Mucosa of stomach (tissue), 1 donor: ENCODE results near the gene FAM107A.
"Not testable (repeated sequence)": the region's sequence is repeated elsewhere in the genome, so short reads cannot be mapped to it uniquely, and the experiment has no call there.

Experiments
- H3K27me3 ChIP-seq: one replicate; pipeline ENCODE4 v1.7.0; 2013; ENCODE audit warnings: mild to moderate bottlenecking, low read length; ENCODE audit not compliant: control insufficient read depth, insufficient read depth
- H3K36me3 ChIP-seq: one replicate; pipeline ENCODE4 v1.7.0; 2013; ENCODE audit warnings: low read length; ENCODE audit not compliant: control insufficient read depth, insufficient read depth
- H3K4me1 ChIP-seq: one replicate; pipeline ENCODE4 v1.7.0; 2013; ENCODE audit warnings: mild to moderate bottlenecking, low read length; ENCODE audit not compliant: control insufficient read depth, insufficient read depth
- H3K4me3 ChIP-seq: one replicate; pipeline ENCODE4 v1.7.0; 2013; ENCODE audit warnings: low read length
- H3K9ac ChIP-seq: one replicate; pipeline ENCODE4 v1.7.0; 2013; ENCODE audit warnings: mild to moderate bottlenecking, low read length, moderate library complexity
- H3K9me3 ChIP-seq: one replicate; pipeline ENCODE4 v1.7.0; 2013; ENCODE audit warnings: mild to moderate bottlenecking, low read length, moderate library complexity; ENCODE audit not compliant: control insufficient read depth
- donor health status: Pancreatic carcinoma.

The FAM107A gene

DNA sequence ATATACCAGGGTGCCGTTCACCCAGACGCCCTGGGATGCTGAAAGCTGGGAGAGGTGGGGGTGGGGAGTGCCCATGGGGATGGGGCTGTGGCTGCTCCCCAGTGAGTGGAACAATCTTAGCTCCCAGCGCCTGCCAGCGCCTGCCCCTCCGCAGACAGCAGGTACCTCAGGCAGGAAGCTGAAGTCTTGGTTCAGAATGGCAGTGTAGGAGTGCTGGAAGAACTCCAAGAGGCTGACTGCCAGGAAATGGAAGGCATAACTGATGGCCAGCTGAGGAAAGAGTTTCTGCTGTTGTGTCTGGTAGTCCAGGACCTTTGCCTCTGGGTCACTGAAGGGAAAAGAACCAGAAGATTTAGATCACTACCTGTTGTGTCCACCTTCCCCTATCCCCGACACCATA, 48.6 kb downstream of the FAM107A start:
- H3K36me3 ChIP-seq: peaks cover 7% of the 10 kb centered on the region
- peaks cover 12% of the 10 kb centered on the region for H3K4me1 ChIP-seq
- no peaks in the 10 kb centered on the region for H3K27me3 ChIP-seq
- no peak overlapping the region for H3K4me3 ChIP-seq
- H3K9me3 ChIP-seq: no peaks in the 10 kb centered on the region
- H3K9ac ChIP-seq: no peak overlapping the region

DNA sequence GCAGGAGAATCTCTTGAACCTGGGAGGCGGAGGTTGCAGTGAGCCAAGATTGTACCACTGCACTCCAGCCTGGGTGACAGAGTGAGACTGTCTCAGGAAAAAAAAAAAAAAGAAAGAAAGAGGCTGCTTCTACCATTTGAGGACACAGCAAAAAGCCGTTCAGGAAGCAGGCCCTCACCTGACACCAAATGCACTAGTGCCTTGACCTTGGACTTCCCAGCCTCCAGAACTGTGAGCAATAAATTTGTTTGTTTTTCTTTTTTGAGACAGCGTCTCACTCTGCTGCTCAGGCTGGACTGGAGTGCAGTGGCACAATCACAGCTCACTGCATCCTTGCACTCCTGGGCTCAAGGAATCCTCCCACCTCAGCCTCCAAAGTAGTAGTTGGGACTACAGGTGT, 49.8 kb downstream of the FAM107A start:
- H3K4me3 ChIP-seq, H3K36me3 ChIP-seq, H3K9me3 ChIP-seq, H3K9ac ChIP-seq, H3K27me3 ChIP-seq, H3K4me1 ChIP-seq: not testable (repeated sequence)

- no peaks in the 10 kb centered on the region for H3K9me3 ChIP-seq
- H3K36me3 ChIP-seq: peaks cover 7% of the 10 kb centered on the region
- H3K27me3 ChIP-seq: no peaks in the 10 kb centered on the region
- peaks cover 4% of the 10 kb centered on the region for H3K4me1 ChIP-seq
- H3K4me3 ChIP-seq: no peak overlapping the region
- H3K9ac ChIP-seq: no peak overlapping the region
These were observed 50.7 kb downstream of the FAM107A start for GRCh38 chr3:58526515-58526957.

DNA sequence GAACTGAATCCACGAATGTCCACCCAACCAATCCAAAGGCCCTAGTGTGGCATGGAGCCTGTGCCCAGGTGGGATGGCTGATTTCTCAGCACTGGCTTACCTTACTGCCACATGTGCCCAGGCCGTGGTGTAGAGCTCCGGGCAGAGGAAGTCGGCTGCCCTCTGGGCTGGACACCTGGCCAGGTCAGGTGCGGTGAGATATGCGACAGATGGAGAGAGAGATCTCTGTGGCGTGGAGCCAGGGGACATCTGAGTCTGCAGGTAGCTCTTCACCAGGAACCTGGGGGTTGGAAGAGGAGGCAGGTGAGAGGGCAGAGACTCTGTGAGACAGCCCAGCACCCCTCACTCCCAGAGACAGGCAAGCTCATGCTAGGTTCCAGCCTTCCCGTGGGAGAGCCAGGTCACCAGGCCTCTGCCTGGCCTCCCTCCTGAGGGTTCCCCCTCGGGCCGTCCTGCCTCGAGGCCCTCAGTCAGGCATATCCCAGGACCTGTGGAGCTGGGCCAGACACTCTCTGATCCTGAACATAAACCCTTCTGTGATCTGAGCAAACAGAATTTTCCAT, 52.8 kb downstream of the FAM107A start:
- Histone ChIP-seq H3K4me1 (peaks cover 4% of the 10 kb centered on the region), H3K36me3 (peaks cover 7% of the 10 kb centered on the region), H3K4me3 (no peak overlapping the region), H3K9me3 (no peaks in the 10 kb centered on the region), H3K27me3 (no peaks in the 10 kb centered on the region), H3K9ac (no peak overlapping the region)

GRCh38 chr3:58522759-58523425, 54.3 kb downstream of the FAM107A start:
- Histone ChIP-seq H3K4me1 (no peaks in the 10 kb centered on the region), H3K9me3 (no peaks in the 10 kb centered on the region), H3K4me3 (no peak overlapping the region), H3K27me3 (no peaks in the 10 kb centered on the region), H3K9ac (no peak overlapping the region), H3K36me3 (peaks cover 7% of the 10 kb centered on the region)

GRCh38 chr3:58521917-58522631, 55.1 kb downstream of the FAM107A start:
- Histone ChIP-seq H3K27me3 (no peaks in the 10 kb centered on the region), H3K9me3 (no peaks in the 10 kb centered on the region), H3K4me1 (no peaks in the 10 kb centered on the region), H3K4me3 (no peak overlapping the region), H3K36me3 (peaks cover 7% of the 10 kb centered on the region), H3K9ac (no peak overlapping the region)

DNA sequence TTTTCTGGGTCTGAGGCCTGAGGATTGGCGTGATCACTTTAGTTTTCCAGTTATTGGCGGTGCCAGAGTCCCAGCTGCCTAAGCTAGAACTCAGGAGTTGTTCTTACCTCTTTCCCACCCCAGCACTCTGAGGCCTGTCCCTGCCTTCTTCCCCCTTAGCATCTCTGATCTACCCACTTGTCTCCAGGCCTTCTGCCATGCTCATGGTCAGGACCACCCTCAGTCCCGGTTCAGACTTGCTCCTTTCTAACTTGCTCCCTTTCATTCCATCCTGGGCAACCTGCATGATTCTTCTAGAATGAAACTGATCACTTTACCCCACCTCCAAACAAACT, 55.9 kb downstream of the FAM107A start:
- Histone ChIP-seq H3K36me3 (peaks cover 7% of the 10 kb centered on the region), H3K9me3 (no peaks in the 10 kb centered on the region), H3K4me3 (no peak overlapping the region), H3K4me1 (no peaks in the 10 kb centered on the region), H3K9ac (no peak overlapping the region), H3K27me3 (no peaks in the 10 kb centered on the region)

DNA sequence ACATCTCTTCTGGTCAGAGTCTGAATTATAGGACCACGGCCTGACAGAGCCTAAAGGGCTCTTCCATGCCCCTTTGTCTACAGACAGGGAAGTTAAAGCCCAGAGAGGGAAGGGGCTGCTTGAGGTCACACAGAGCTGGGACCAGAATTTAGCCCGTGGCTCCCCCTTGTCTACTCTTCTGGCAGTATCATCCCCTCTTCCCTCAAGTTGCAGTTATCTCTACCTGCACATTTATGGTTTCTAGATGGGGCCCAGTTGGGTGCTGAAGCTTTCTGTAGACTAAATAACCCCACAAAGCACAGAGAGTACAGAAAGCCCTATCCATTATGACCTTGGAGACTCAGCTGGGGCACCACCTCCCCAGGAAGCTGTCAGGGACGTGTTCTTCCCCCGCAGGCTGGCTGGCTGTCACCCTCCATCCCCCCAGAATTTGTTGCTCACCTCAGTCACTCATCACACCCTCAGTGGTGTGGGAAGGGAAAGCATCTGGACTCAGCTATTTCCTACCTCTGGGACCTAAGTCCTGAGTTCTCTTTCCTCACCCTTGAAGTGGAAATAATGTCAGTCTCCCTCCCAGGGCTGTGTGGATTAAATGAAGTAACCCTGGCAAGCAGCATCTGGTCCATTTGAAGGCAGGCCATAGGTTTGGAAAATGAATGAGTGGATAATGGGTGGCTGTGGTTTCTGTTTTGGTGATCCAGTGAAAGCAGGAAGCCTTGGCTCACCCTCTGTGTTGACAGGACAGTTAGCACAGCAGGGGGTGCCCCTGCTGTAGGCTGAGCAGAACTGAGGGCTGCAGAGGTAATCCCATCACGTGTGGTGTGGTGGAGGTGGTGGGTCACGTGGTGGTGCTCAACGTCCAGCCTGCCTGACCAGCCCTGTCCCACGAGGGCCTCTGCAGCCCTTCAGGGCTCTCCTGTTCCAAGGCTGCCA, 56.5 kb downstream of the FAM107A start:
- Histone ChIP-seq H3K4me3 (no peak overlapping the region), H3K9me3 (no peaks in the 10 kb centered on the region), H3K36me3 (peaks cover 7% of the 10 kb centered on the region), H3K9ac (no peak overlapping the region), H3K4me1 (no peaks in the 10 kb centered on the region), H3K27me3 (no peaks in the 10 kb centered on the region)

- no peak overlapping the region for H3K4me3 ChIP-seq
- no peaks in the 10 kb centered on the region for H3K9me3 ChIP-seq
- no peaks in the 10 kb centered on the region for H3K4me1 ChIP-seq
- no peaks in the 10 kb centered on the region for H3K27me3 ChIP-seq
- H3K9ac ChIP-seq: no peak overlapping the region
- H3K36me3 ChIP-seq: peaks cover 7% of the 10 kb centered on the region
These were observed 57.4 kb downstream of the FAM107A start for GRCh38 chr3:58519668-58520402.

GRCh38 chr3:58518291-58518789, 58.9 kb downstream of the FAM107A start:
- Histone ChIP-seq H3K9ac (no peak overlapping the region), H3K4me1 (no peaks in the 10 kb centered on the region), H3K4me3 (no peak overlapping the region), H3K36me3 (no peaks in the 10 kb centered on the region), H3K27me3 (no peaks in the 10 kb centered on the region), H3K9me3 (no peaks in the 10 kb centered on the region)

- no peak overlapping the region for H3K9ac ChIP-seq
- no peak overlapping the region for H3K4me3 ChIP-seq
- no peaks in the 10 kb centered on the region for H3K27me3 ChIP-seq
- no peaks in the 10 kb centered on the region for H3K36me3 ChIP-seq
- H3K9me3 ChIP-seq: no peaks in the 10 kb centered on the region
- H3K4me1 ChIP-seq: no peaks in the 10 kb centered on the region
These were observed 62.8 kb downstream of the FAM107A start for GRCh38 chr3:58514405-58514804.
